Prostate gland (tissue), 2 donors: Measurements from ENCODE around the gene CXCL11.

ENCODE experiments used
- CTCF ChIP-seq, 4 experiments: fragments of 200-600 bp in 2 of 4; fragments of 450-650 bp in 2 of 4; sonication (generic) in 2 of 4; IDR thresholded peaks; 1 replicate in 3 of 4; 2 replicates in 1 of 4; pipeline ENCODE4 v1.5.1; 2016 to 2019; ENCODE audit warnings: antibody characterized with exemption in 4 of 4, mild to moderate bottlenecking in 2 of 4, moderate library complexity in 2 of 4
- POLR2AphosphoS5 ChIP-seq: sonication (generic); formaldehyde crosslinking; IDR thresholded peaks from one replicate; pipeline ENCODE4 v1.6.1; 2017; ENCODE audit warnings: antibody characterized with exemption

- no peak for TF ChIP-seq POLR2AphosphoS5
- TF ChIP-seq CTCF (IDR thresholded peaks at IDR 0.05): no peak
Measured at GRCh38 chr4:76003035-76003434, 32.8 kb downstream of the CXCL11 start.
